Retinal pigment epithelial cell (primary cell): ENCODE results near the gene STAB2.

Source experiments
- DNase-seq: peaks from one replicate; pipeline ENCODE4 v3.0.0-alpha.2; 2010; ENCODE audit warnings: low read depth
- H3K4me3 ChIP-seq: 2 replicates; pipeline ENCODE4 v1.5.1; 2011; ENCODE audit warnings: mild to moderate bottlenecking, low read length, control low read depth, moderate library complexity
- TF ChIP-seq, protein P1 (sequence below): conservative IDR thresholded peaks from 2 replicates; pipeline ENCODE4 v1.5.1; 2011; ENCODE audit warnings: low read depth, low read length, control low read depth, inconsistent platforms

Gene STAB2

DNA sequence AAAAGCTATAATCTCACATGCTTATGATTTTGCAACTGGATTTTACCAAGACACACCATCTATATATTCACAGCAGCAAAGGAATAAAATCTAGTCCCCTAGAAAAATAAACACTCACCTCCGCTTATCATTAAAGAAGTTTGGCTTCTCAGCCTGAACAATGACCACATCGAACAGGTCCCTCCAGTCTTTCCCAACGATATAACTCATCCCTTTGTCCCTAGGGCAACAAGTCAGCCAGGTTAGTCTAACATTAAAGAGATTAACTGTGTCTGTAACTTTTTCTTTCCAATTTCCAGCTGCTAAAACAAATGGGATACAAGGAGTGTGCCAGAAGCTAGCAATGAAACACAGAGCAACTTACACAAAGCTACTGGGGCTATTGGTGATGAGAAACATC, 206.0 kb downstream of the STAB2 start:
- H3K4me3 ChIP-seq: no peak overlapping the region
- TF ChIP-seq, protein P1, sequence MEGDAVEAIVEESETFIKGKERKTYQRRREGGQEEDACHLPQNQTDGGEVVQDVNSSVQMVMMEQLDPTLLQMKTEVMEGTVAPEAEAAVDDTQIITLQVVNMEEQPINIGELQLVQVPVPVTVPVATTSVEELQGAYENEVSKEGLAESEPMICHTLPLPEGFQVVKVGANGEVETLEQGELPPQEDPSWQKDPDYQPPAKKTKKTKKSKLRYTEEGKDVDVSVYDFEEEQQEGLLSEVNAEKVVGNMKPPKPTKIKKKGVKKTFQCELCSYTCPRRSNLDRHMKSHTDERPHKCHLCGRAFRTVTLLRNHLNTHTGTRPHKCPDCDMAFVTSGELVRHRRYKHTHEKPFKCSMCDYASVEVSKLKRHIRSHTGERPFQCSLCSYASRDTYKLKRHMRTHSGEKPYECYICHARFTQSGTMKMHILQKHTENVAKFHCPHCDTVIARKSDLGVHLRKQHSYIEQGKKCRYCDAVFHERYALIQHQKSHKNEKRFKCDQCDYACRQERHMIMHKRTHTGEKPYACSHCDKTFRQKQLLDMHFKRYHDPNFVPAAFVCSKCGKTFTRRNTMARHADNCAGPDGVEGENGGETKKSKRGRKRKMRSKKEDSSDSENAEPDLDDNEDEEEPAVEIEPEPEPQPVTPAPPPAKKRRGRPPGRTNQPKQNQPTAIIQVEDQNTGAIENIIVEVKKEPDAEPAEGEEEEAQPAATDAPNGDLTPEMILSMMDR: no peak
- no peak for DNase-seq

DNA sequence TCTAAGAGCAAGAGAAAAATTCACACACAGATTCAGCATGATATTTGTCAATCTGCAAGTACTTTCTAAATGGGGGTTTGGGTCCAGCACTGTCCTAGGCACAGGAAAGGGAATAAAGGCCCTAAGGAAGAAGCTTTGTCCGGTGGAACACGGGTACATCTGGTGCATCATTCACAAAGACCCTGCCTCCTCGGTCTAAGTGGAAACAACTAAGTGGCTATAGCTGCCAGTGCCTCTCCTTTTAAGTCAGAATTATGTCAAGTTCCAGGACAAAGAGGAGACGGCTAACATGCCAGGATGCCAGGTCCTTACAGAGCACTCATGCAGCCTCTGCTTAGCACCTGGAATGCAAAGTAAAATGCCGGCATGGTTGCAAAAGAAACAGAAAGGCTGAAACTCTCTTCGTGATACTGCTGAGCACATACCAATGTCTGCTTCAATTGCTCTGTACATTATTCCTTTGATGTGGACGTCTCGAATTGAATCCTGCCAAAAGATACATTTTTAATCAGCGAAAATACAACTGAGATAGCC, 206.5 kb downstream of the STAB2 start:
- TF ChIP-seq, protein P1: no peak
- H3K4me3 ChIP-seq: no peak overlapping the region
- no peak for DNase-seq

DNA sequence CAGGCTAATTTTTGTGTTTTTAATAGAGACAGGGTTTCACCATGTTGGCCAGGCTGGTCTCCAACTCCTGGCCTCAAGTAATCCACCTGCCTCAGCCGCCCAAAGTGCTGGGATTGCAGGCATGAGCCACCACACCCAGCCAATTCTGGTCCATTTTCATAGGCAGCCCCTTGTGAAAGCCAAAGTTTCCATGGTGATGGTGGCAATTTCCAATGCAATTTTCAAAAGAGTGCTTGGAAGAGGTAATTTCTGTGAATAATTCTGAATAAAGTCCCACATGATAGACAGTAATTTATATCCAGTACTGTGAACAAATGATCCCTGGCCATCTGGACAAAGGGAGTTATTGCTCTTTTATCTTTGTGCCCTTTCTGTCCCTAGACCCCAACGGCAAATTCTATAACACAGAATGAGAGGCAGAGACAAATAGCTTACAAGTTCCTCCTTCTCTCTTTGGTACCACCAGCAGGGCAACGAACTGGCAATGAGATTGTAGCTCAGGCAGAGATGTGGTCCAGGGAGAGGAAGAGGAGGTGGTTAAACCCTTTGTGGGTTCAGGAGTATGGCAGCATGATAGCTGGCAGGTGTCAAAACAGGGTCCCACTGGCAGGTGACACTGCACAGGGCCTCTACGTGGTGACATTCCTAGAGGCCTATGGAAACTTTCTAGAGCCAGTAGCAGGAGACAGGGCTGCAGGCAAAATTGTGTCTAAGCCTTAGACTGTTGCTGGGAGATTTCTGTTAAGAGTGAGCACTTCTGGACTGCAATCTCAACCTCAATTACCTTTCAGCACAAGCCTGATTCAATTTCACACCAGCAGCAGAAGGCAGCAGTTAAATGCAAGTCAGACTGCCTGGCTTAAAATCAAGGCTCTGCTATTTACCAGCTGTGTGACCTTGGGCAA, 207.5 kb downstream of the STAB2 start:
- H3K4me3 ChIP-seq: no peak overlapping the region
- TF ChIP-seq, protein P1: no peak
- DNase-seq: no peak

DNA sequence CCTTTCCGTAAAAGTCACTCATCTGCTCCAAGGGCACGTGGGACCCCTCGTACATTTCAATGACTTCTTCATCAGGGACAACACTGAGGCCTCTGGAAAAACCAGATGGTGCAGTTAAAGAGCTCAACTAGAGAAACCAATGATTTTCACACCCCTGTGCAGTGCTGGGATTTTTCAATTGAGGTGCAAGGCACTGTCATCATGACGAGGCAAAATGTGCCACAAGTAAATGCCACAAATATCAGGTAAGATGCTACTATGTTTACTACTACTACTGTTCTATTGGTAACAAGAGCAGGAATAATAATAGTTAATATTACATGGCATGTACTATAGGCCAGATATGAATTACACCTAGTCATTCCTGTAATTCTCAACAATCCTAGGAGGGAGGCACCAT, 211.5 kb downstream of the STAB2 start:
- TF ChIP-seq, protein P1: no peak
- no peak overlapping the region for H3K4me3 ChIP-seq
- DNase-seq: no peak

DNA sequence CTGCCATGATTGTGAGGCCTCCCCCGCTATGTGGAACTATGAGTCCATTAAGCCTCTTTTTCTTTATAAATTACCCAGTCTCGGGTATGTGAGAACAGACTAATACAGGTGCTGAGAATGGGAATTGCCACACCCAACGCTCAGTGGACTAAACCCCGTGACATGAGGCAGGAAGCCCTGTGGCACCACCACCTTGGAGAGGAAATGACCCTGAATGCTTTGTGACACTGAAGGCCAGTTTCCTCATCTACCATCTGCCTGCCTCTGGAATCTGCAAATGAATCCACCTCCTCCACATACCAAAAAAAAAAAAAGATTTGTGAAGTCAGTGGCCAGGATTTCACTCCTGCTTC, 212.4 kb downstream of the STAB2 start:
- H3K4me3 ChIP-seq: no peak overlapping the region
- TF ChIP-seq, protein P1: no peak
- no peak for DNase-seq

DNA sequence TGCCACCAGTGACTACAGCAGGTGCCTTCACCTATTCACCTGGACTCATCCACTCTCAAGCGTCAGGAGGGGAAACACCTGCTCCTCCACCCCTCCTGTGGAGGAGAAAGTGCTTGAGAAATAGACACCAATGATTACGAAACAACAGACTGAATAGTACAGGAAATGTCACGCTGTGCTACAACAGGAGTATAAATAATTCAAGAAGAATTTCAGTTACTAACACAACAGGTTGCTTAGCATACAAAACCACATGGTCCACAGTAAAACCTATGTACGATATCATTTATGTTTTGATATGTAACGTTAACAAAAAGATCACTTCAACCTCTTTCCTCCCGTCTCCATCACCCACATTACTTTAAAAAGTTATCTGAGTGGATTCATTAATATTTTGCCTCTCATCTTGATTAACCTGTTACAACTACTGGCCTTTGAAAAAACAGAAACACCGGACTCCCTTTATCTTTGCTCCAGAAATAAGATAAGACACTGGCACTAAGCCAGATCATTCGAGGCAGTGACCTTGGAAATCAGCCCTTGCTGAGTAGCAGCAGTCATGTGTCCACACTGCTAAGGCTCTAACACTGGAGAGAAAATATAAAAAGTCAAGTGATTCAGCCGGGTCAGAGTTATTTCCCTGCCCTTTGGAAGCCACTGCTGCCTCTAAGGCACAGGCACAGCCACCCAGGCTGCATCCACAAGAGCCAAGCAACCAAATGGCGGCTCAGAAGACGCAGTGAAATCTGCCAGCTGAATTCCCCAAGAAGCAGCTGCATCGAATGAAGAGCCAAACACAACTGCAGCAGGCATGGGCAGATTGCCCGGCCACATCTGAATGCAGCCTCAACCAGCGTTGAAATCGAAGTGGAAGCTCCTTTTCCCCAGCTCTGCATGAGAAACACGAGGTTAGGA, 213.0 kb downstream of the STAB2 start:
- DNase-seq: no peak
- TF ChIP-seq, protein P1: no peak
- no peak overlapping the region for H3K4me3 ChIP-seq
